HCT116 (cell line): ENCODE results near the gene TAGLN2. TPM values are rescaled to one million over a fixed set of nuclear protein-coding genes. Genes with fewer than 3 reads are reported as not detected.

Experiments
- ATAC-seq: fragments of 200-7000 bp; cut with Tn5 transposase; 2 replicates; pipeline ENCODE4 v1.9.1; 2020; ENCODE audit warnings: mild to moderate bottlenecking, moderate library complexity
- BruUV-seq: library from RNA; stranded (reverse); fragments of 400-500 nt; replicated peaks from 2 replicates; lab custom pipeline; 2021; lab: Mats Ljungman, UMichigan
- CTCF ChIA-PET: fragments of 300-600 bp; sonication (Branson Sonifier 250); formaldehyde crosslinking; loops from one replicate; lab custom pipeline; 2021; ENCODE audit warnings: antibody characterized with exemption; lab: Charles Lee
- POLR2A ChIA-PET: fragments of 300-600, 350-600 bp; sonication (Branson Sonifier 250); formaldehyde crosslinking; loops from one replicate; lab custom pipeline; 2021; ENCODE audit warnings: antibody characterized with exemption; lab: Charles Lee
- RAD21 ChIA-PET, 2 experiments: fragments of 300-600 bp; sonication (Branson Sonifier 250); formaldehyde crosslinking; loops; one replicate each; lab custom pipeline; 2023; ENCODE audit warnings: low total read pairs in 2 of 2; ENCODE audit not compliant: uncharacterized antibody in 2 of 2, unreplicated experiment in 2 of 2, low non-redundant PET in 1 of 2; lab: Charles Lee
- DNase-seq: peaks from one replicate; pipeline ENCODE4 v3.0.0-alpha.2; 2010; ENCODE audit warnings: low read depth, low spot score
- H2AFZ ChIP-seq: fragments of 200-600 bp; shearing (Covaris generic), sonication (generic); 2 replicates; pipeline ENCODE4 v1.6.1; 2017; ENCODE audit warnings: low read depth, mixed run types, mixed read lengths, antibody characterized with exemption, low read length; ENCODE audit not compliant: poor library complexity, severe bottlenecking
- H3K27ac ChIP-seq: 2 replicates; pipeline ENCODE4 v1.5.1; 2012; ENCODE audit warnings: low read depth, low read length
- H3K27me3 ChIP-seq: fragments of 200-600 bp; sonication (generic); 2 replicates; pipeline ENCODE4 v1.6.1; 2016; ENCODE audit warnings: mixed run types, low read length, mixed read lengths; ENCODE audit not compliant: insufficient read depth
- H3K36me3 ChIP-seq, 2 experiments: fragments of 200-500 bp in 1 of 2; fragments of 200-600 bp in 1 of 2; sonication (Bioruptor generic) in 1 of 2; sonication (generic) in 1 of 2; 2 replicates each; pipeline versions ENCODE4 v1.5.1 to v1.6.1; 2014 to 2016; ENCODE audit warnings: low read length in 2 of 2, inconsistent platforms in 1 of 2, mixed read lengths in 1 of 2, mixed run types in 1 of 2; ENCODE audit not compliant: insufficient read depth in 2 of 2, control insufficient read depth in 1 of 2
- H3K4me1 ChIP-seq, 2 experiments: fragments of 200-600 bp in 1 of 2; sonication (generic) in 1 of 2; 2 replicates each; pipeline versions ENCODE4 v1.5.1 to v1.6.1; 2012 to 2017; ENCODE audit warnings: low read length in 2 of 2, inconsistent platforms in 1 of 2, mild to moderate bottlenecking in 1 of 2, mixed read lengths in 1 of 2, mixed run types in 1 of 2, moderate library complexity in 1 of 2; ENCODE audit not compliant: insufficient read depth in 2 of 2, control insufficient read depth in 1 of 2
- H3K4me2 ChIP-seq: fragments of 200-600 bp; sonication (generic); 2 replicates; pipeline ENCODE4 v1.6.1; 2017; ENCODE audit warnings: mixed run types, low read length, mixed read lengths
- H3K4me3 ChIP-seq, 2 experiments: fragments of 200-600 bp in 1 of 2; sonication (generic) in 1 of 2; replicated peaks in 1 of 2; 2 replicates each; pipeline ENCODE4 v1.5.1; 2011 to 2016; ENCODE audit warnings: low read length in 2 of 2, control low read depth in 1 of 2, low read depth in 1 of 2, mild to moderate bottlenecking in 1 of 2, mixed read lengths in 1 of 2, mixed run types in 1 of 2
- H3K79me2 ChIP-seq: fragments of 200-600 bp; sonication (generic); 2 replicates; pipeline ENCODE4 v1.6.1; 2017; ENCODE audit warnings: mild to moderate bottlenecking, mixed run types, low read length, moderate library complexity, mixed read lengths; ENCODE audit not compliant: insufficient read depth
- H3K9ac ChIP-seq: fragments of 200-600 bp; sonication (generic); 2 replicates; pipeline ENCODE4 v1.6.1; 2016; ENCODE audit warnings: low read length, mixed read lengths
- H3K9me2 ChIP-seq: fragments of 200-600 bp; sonication (generic), shearing (Covaris generic); 2 replicates; pipeline ENCODE4 v1.6.1; 2017; ENCODE audit warnings: mixed run types, mild to moderate bottlenecking, moderate library complexity; ENCODE audit not compliant: insufficient read depth
- H3K9me3 ChIP-seq, 2 experiments: fragments of 200-500 bp in 1 of 2; fragments of 200-600 bp in 1 of 2; sonication (Bioruptor generic) in 1 of 2; sonication (generic) in 1 of 2; 2 replicates each; pipeline ENCODE4 v1.6.1; 2014 to 2017; ENCODE audit warnings: low read length in 2 of 2, mixed read lengths in 2 of 2, inconsistent platforms in 1 of 2, low read depth in 1 of 2, mild to moderate bottlenecking in 1 of 2, mixed run types in 1 of 2, moderate library complexity in 1 of 2; ENCODE audit not compliant: control insufficient read depth in 1 of 2, insufficient read depth in 1 of 2
- H4K20me1 ChIP-seq: fragments of 200-600 bp; sonication (generic), shearing (Covaris generic); 2 replicates; pipeline ENCODE4 v1.6.1; 2017; ENCODE audit warnings: mixed run types, mild to moderate bottlenecking, moderate library complexity; ENCODE audit not compliant: insufficient read depth
- CEBPB ChIP-seq: IDR thresholded peaks from 2 replicates; pipeline ENCODE4 v1.6.1; 2012; ENCODE audit warnings: low read depth
- EGR1 ChIP-seq: IDR thresholded peaks from 2 replicates; pipeline ENCODE4 v1.6.1; 2012; ENCODE audit warnings: low read depth
- ELF1 ChIP-seq: IDR thresholded peaks from 2 replicates; pipeline ENCODE4 v1.6.1; 2012; ENCODE audit warnings: low read depth, borderline replicate concordance
- EZH2phosphoT487 ChIP-seq: fragments of 200-600 bp; IDR thresholded peaks from 2 replicates; pipeline ENCODE4 v1.6.1; 2018; ENCODE audit warnings: antibody characterized with exemption, borderline replicate concordance
- FOSL1 ChIP-seq: IDR thresholded peaks from 2 replicates; pipeline ENCODE4 v1.6.1; 2012; ENCODE audit warnings: low read depth
- JUND ChIP-seq: IDR thresholded peaks from 2 replicates; pipeline ENCODE4 v1.6.1; 2012
- POLR2A ChIP-seq: IDR thresholded peaks from 2 replicates; pipeline ENCODE4 v1.7.0; 2011; ENCODE audit warnings: borderline replicate concordance; ENCODE audit not compliant: insufficient read depth, insufficient read length; ENCODE audit errors: extremely low read depth
- POLR2AphosphoS5 ChIP-seq: IDR thresholded peaks from 2 replicates; pipeline ENCODE4 v1.6.1; 2011; ENCODE audit warnings: mild to moderate bottlenecking, low read depth, low read length, moderate library complexity
- SIN3A ChIP-seq: IDR thresholded peaks from 2 replicates; pipeline ENCODE4 v1.6.1; 2012; ENCODE audit warnings: low read depth
- SRF ChIP-seq: IDR thresholded peaks from 2 replicates; pipeline ENCODE4 v1.6.1; 2012; ENCODE audit warnings: low read depth
- TCF7L2 ChIP-seq: IDR thresholded peaks from 2 replicates; pipeline ENCODE4 v1.7.0; 2011; ENCODE audit warnings: borderline replicate concordance, inconsistent platforms; ENCODE audit not compliant: insufficient read depth, insufficient read length; ENCODE audit errors: extremely low read depth
- YY1 ChIP-seq: IDR thresholded peaks from 2 replicates; pipeline ENCODE4 v1.6.1; 2011; ENCODE audit warnings: low read length, low read depth, moderate library complexity, mild to moderate bottlenecking; ENCODE audit not compliant: insufficient replicate concordance; ENCODE audit errors: extremely low read depth
- intact Hi-C: fragments of 100-400 bp; cut with micrococcal nuclease; formaldehyde crosslinking; loops from 2 replicates; pipeline ENCODE4 v1.10.0; 2022
- total RNA-seq: library from RNA; stranded (reverse); gene quantifications from one replicate; pipeline ENCODE4 v1.2.1, GENCODE V29; 2021; ENCODE audit not compliant: unreplicated experiment
- TF ChIP-seq, protein P1 (sequence below): IDR thresholded peaks from 2 replicates; pipeline ENCODE4 v1.6.1; 2012
- TF ChIP-seq, protein P2 (sequence below): IDR thresholded peaks from 2 replicates; pipeline ENCODE4 v1.6.1; 2011; ENCODE audit warnings: mild to moderate bottlenecking, low read length, moderate library complexity; ENCODE audit not compliant: insufficient replicate concordance; ENCODE audit errors: extremely low read depth
- TF ChIP-seq, protein P3 (sequence below): IDR thresholded peaks from 2 replicates; pipeline ENCODE4 v1.6.1; 2012
- TF ChIP-seq, protein P4 (sequence below), 3 experiments: fragments of 200-600 bp in 1 of 3; sonication (generic) in 1 of 3; IDR thresholded peaks in 2 of 3; conservative IDR thresholded peaks in 1 of 3; 2 replicates each; pipeline ENCODE4 v1.5.1; 2012 to 2017; ENCODE audit warnings: low read depth in 2 of 3, low read length in 2 of 3, antibody characterized with exemption in 1 of 3, borderline replicate concordance in 1 of 3, control low read depth in 1 of 3, mild to moderate bottlenecking in 1 of 3, mixed read lengths in 1 of 3, mixed run types in 1 of 3, moderate library complexity in 1 of 3; ENCODE audit not compliant: insufficient read depth in 1 of 3

Gene TAGLN2
- total RNA-seq, 1 experiment from 2014 or later = 127 TPM

DNA sequence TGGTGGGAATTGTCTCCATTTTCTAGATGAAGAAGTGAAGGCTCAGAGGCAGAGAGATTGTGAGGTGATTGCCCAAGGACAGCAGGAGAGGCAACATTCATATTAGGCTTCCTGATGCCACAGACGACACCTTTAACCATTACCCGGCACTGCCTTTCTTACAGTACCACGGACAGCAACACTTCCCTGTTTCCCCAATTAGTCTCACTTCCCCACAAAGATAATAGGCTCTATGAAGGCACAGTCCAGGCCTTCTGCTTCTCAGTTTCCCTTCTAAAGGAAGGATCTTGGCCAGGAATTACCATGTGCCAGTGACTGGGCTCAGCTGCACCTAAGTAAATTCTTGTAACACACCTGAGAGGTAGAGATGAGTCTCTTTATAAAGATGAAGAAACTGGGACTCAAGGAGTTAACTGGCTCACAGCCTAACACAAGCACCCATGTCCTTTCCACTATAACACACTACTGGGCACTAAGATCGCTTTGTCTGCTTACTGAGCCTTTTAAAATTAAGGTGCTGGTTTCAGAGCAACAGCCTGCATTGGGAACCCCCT lies 10.5 kb upstream of the TAGLN2 start:
- Histone ChIP-seq H2AFZ (no peak overlapping the region), H3K9ac (no peak overlapping the region), H3K79me2 (no peaks in the 10 kb centered on the region), H3K4me1 (peaks cover 3 to 15% of the 10 kb centered on the region in 2 experiments), H3K27ac (no peak overlapping the region), H3K9me2 (no peaks in the 10 kb centered on the region), H3K4me3 (no peak overlapping the region), H3K9me3 (no peaks in the 10 kb centered on the region), H4K20me1 (no peaks in the 10 kb centered on the region), H3K27me3 (no peaks in the 10 kb centered on the region), H3K4me2 (0 out of 2 replicates have a peak overlapping the region, but pooled peaks have one; percentile 18), H3K36me3 (peaks cover 0 to 2% of the 10 kb centered on the region in 2 experiments; a peak in 1 of 4 replicates)
- DNase-seq (no peak), ATAC-seq (no peak)
- no TSS peak for BruUV-seq
- ChIA-PET POLR2A (no interaction called here), CTCF (interaction anchor here (10.1 kb wide), 1 partner anchor 70 kb away, joined by 170 read pairs; no protein-coding TSS in a partner anchor), RAD21 (interaction anchor here in 1 of 2 experiments (1.9 kb wide), 1 partner anchor 72 kb away, joined by 5 read pairs; no protein-coding TSS in a partner anchor)
- intact Hi-C loops = loop anchor here (1.0 to 2.0 kb wide), 2 partner anchors 71 to 143 kb away; no protein-coding TSS in a partner anchor
- TF ChIP-seq EZH2phosphoT487 (no peak), ELF1 (no peak)

DNA sequence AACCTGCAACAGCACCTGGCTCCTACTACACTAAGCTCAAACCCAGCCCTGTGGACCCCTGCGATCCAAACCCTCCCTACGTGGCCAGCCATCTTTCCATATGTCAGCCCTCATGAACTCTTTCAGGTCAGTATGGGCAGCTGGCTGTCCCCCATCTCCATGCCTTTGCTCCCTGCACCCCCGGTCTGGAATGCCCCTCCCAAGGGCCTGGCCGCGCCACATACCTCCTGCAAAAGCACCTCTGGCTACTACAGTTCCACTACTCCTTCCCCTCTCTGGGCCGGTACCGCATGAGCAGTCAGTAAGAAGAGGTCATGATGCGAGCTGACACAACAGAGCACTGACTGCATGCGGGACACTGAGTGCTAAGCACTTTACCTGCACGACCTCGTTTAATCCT lies 10.0 kb upstream of the TAGLN2 start:
- POLR2A ChIA-PET = no interaction called here
- BruUV-seq = no TSS peak
- no peak for TF ChIP-seq TCF7L2
- no peak for TF ChIP-seq POLR2AphosphoS5
- TF ChIP-seq, protein P1, sequence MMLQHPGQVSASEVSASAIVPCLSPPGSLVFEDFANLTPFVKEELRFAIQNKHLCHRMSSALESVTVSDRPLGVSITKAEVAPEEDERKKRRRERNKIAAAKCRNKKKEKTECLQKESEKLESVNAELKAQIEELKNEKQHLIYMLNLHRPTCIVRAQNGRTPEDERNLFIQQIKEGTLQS = no peak
- TF ChIP-seq SRF = no peak
- no peak for TF ChIP-seq YY1
- no peak for TF ChIP-seq JUND
- TF ChIP-seq CEBPB = no peak
- no peak for TF ChIP-seq EGR1
- TF ChIP-seq, protein P2, sequence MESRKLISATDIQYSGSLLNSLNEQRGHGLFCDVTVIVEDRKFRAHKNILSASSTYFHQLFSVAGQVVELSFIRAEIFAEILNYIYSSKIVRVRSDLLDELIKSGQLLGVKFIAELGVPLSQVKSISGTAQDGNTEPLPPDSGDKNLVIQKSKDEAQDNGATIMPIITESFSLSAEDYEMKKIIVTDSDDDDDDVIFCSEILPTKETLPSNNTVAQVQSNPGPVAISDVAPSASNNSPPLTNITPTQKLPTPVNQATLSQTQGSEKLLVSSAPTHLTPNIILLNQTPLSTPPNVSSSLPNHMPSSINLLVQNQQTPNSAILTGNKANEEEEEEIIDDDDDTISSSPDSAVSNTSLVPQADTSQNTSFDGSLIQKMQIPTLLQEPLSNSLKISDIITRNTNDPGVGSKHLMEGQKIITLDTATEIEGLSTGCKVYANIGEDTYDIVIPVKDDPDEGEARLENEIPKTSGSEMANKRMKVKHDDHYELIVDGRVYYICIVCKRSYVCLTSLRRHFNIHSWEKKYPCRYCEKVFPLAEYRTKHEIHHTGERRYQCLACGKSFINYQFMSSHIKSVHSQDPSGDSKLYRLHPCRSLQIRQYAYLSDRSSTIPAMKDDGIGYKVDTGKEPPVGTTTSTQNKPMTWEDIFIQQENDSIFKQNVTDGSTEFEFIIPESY = no peak
- TF ChIP-seq, protein P3, sequence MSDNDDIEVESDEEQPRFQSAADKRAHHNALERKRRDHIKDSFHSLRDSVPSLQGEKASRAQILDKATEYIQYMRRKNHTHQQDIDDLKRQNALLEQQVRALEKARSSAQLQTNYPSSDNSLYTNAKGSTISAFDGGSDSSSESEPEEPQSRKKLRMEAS = no peak
- TF ChIP-seq FOSL1 = no peak
- TF ChIP-seq EZH2phosphoT487 = no peak
- TF ChIP-seq, protein P4, sequence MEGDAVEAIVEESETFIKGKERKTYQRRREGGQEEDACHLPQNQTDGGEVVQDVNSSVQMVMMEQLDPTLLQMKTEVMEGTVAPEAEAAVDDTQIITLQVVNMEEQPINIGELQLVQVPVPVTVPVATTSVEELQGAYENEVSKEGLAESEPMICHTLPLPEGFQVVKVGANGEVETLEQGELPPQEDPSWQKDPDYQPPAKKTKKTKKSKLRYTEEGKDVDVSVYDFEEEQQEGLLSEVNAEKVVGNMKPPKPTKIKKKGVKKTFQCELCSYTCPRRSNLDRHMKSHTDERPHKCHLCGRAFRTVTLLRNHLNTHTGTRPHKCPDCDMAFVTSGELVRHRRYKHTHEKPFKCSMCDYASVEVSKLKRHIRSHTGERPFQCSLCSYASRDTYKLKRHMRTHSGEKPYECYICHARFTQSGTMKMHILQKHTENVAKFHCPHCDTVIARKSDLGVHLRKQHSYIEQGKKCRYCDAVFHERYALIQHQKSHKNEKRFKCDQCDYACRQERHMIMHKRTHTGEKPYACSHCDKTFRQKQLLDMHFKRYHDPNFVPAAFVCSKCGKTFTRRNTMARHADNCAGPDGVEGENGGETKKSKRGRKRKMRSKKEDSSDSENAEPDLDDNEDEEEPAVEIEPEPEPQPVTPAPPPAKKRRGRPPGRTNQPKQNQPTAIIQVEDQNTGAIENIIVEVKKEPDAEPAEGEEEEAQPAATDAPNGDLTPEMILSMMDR (IDR thresholded peaks at IDR 0.05 in 2 of 3, conservative IDR thresholded peaks at IDR 0.05 in 1 of 3; ENCODE audit: borderline replicate concordance in 1 of 3, insufficient read depth in 1 of 3, low read depth in 2 of 3, low read length in 2 of 3) = no peak
- TF ChIP-seq POLR2A = no peak
- no peak for TF ChIP-seq SIN3A

More for the DNA sequence above, 10.0 kb upstream of the TAGLN2 start:
- RAD21 ChIA-PET = interaction anchor here in 1 of 2 experiments (1.9 kb wide), 1 partner anchor 72 kb away, joined by 5 read pairs; no protein-coding TSS in a partner anchor
- DNase-seq (no peak), ATAC-seq (no peak)
- CTCF ChIA-PET = interaction anchor here (10.1 kb wide), 1 partner anchor 71 kb away, joined by 170 read pairs; no protein-coding TSS in a partner anchor
- no peak overlapping the region for H3K4me2 ChIP-seq
- no peak overlapping the region for H3K9ac ChIP-seq
- no peaks in the 10 kb centered on the region for H4K20me1 ChIP-seq
- H2AFZ ChIP-seq = no peak overlapping the region
- intact Hi-C loops = no loop called here
- no peak overlapping the region for H3K4me3 ChIP-seq
- H3K27me3 ChIP-seq = no peaks in the 10 kb centered on the region
- no peaks in the 10 kb centered on the region for H3K79me2 ChIP-seq
- H3K27ac ChIP-seq = no peak overlapping the region
- no peaks in the 10 kb centered on the region for H3K9me2 ChIP-seq
- H3K4me1 ChIP-seq = peaks cover 3 to 15% of the 10 kb centered on the region in 2 experiments
- H3K9me3 ChIP-seq = no peaks in the 10 kb centered on the region
- H3K36me3 ChIP-seq = peaks cover 0 to 2% of the 10 kb centered on the region in 2 experiments; a peak in 1 of 4 replicates
